Measurements from ENCODE around the gene GDF10.

GRCh38 chr10:47305566-47305965 is 5.6 kb downstream of the GDF10 start:
- TF ChIP-seq RNF219 (CRISPR knock-in tag; IDR thresholded peaks at IDR 0.05) (no peak), CTCF (IDR thresholded peaks at IDR 0.05 in 2 of 3, conservative IDR thresholded peaks at IDR 0.05 in 1 of 3; ENCODE audit: insufficient read depth in 2 of 3, low read depth in 1 of 3, low read length in 3 of 3) (no peak), GABPA (tag; conservative IDR thresholded peaks at IDR 0.05; ENCODE audit: low read depth) (no peak), POLR2A (conservative IDR thresholded peaks at IDR 0.05) (no peak), JUND (IDR thresholded peaks at IDR 0.05; ENCODE audit: borderline replicate concordance, low read depth, low read length) (no peak), JUND (tag; IDR thresholded peaks at IDR 0.05; ENCODE audit: borderline replicate concordance, low read depth, low read length) (no peak), CEBPZ (IDR thresholded peaks at IDR 0.05; ENCODE audit: borderline replicate concordance, low read depth, low read length) (no peak), CBX2 (IDR thresholded peaks at IDR 0.05; ENCODE audit: insufficient read depth, low read length, poor library complexity, severe bottlenecking) (no peak), SRSF1 (IDR thresholded peaks at IDR 0.05; ENCODE audit: low read depth, low read length) (no peak), KAT7 (CRISPR knock-in tag; IDR thresholded peaks at IDR 0.05; ENCODE audit: borderline replicate concordance) (no peak), REST (IDR thresholded peaks at IDR 0.05; ENCODE audit: borderline replicate concordance) (no peak), REST (CRISPR knock-in tag; IDR thresholded peaks at IDR 0.05; ENCODE audit: low read depth) (no peak), YBX1 (IDR thresholded peaks at IDR 0.05) (no peak), ETV6 (IDR thresholded peaks at IDR 0.05; ENCODE audit: borderline replicate concordance in 1 of 2, low read depth in 2 of 2, low read length in 1 of 2) (no peak), ETV6 (CRISPR knock-in tag; IDR thresholded peaks at IDR 0.05; ENCODE audit: borderline replicate concordance) (no peak), CBX5 (IDR thresholded peaks at IDR 0.05; ENCODE audit: borderline replicate concordance, low read depth) (no peak), SIN3A (IDR thresholded peaks at IDR 0.05; ENCODE audit: borderline replicate concordance in 2 of 2, control insufficient read depth in 1 of 2, low read depth in 2 of 2, low read length in 2 of 2) (no peak)

Data from K562 (cell line).